HepG2 (cell line): ENCODE data around the gene SDR42E2. TPM values are rescaled to one million over a fixed set of nuclear protein-coding genes. Genes with fewer than 3 reads are reported as not detected.

Source experiments
- AGO1 ChIP-seq: fragments of 200-400 bp; formaldehyde crosslinking; IDR thresholded peaks from 2 replicates; pipeline ENCODE4 v1.6.1; 2017; ENCODE audit warnings: mild to moderate bottlenecking, low read depth, low read length, moderate library complexity; ENCODE audit not compliant: poor library complexity, severe bottlenecking
- CBX2 ChIP-seq, 2 experiments: fragments of 200-600 bp in 1 of 2; sonication (generic); formaldehyde crosslinking in 1 of 2; IDR thresholded peaks; 2 replicates each; pipeline versions ENCODE4 v1.7.0 to v1.8.1; 2018 to 2022; ENCODE audit warnings: low read depth in 2 of 2, low read length in 1 of 2, mild to moderate bottlenecking in 1 of 2, missing genetic modification reagents in 1 of 2
- ELF3 ChIP-seq: IDR thresholded peaks from 2 replicates; pipeline ENCODE4 v1.6.1; 2016; ENCODE audit warnings: missing genetic modification reagents, missing compliant biosample characterization
- HES4 ChIP-seq: sonication (generic); formaldehyde crosslinking; IDR thresholded peaks from 2 replicates; pipeline ENCODE4 v1.9.0; 2021; ENCODE audit warnings: mild to moderate bottlenecking, missing genetic modification reagents, borderline replicate concordance
- MIXL1 ChIP-seq: IDR thresholded peaks from 2 replicates; pipeline ENCODE4 v1.6.1; 2016
- RFXAP ChIP-seq: sonication (generic); formaldehyde crosslinking; IDR thresholded peaks from 2 replicates; pipeline ENCODE4 v1.4.0; 2020; ENCODE audit warnings: missing genetic modification reagents, borderline replicate concordance
- SAFB2 ChIP-seq: sonication (generic); formaldehyde crosslinking; IDR thresholded peaks from 2 replicates; pipeline ENCODE4 v1.5.1; 2020; ENCODE audit warnings: missing genetic modification reagents, low read depth, mild to moderate bottlenecking, borderline replicate concordance
- SMAD9 ChIP-seq: sonication (generic); formaldehyde crosslinking; IDR thresholded peaks from 2 replicates; pipeline ENCODE4 v1.5.1; 2020; ENCODE audit warnings: mild to moderate bottlenecking, missing genetic modification reagents
- WIZ ChIP-seq: sonication (generic); formaldehyde crosslinking; IDR thresholded peaks from 2 replicates; pipeline ENCODE4 v1.5.1; 2020; ENCODE audit warnings: mild to moderate bottlenecking, missing genetic modification reagents
- ZBTB8A ChIP-seq: sonication (generic); formaldehyde crosslinking; IDR thresholded peaks from 2 replicates; pipeline ENCODE4 v1.4.0; 2020; ENCODE audit warnings: mild to moderate bottlenecking, low read depth, missing genetic modification reagents, borderline replicate concordance
- ZNF331 ChIP-seq: sonication (generic); formaldehyde crosslinking; IDR thresholded peaks from 2 replicates; pipeline ENCODE4 v1.4.0; 2020; ENCODE audit warnings: missing genetic modification reagents
- ZNF451 ChIP-seq: sonication (generic); formaldehyde crosslinking; IDR thresholded peaks from 2 replicates; pipeline ENCODE4 v1.5.0; 2020; ENCODE audit warnings: mild to moderate bottlenecking, missing genetic modification reagents
- ZNF629 ChIP-seq: sonication (generic); formaldehyde crosslinking; conservative IDR thresholded peaks from 2 replicates; pipeline ENCODE4 v1.5.0; 2020; ENCODE audit warnings: missing genetic modification reagents
- ZNF75D ChIP-seq: sonication (generic); formaldehyde crosslinking; IDR thresholded peaks from 2 replicates; pipeline ENCODE4 v1.8.1; 2023; ENCODE audit warnings: missing genetic modification reagents, mild to moderate bottlenecking, borderline replicate concordance
- polyA plus RNA-seq, 8 experiments: library from polyadenylated mRNA; depleted of rRNA in 3 of 8; stranded (reverse) in 7 of 8; unstranded in 1 of 8; fragments of >200 nt; fragmentation: Illumina TruSeq in 4 of 8; extraction: Trizol in 4 of 8; gene quantifications; 2 replicates each; pipeline versions ENCODE4 v1.2.1 to v1.2.3, GENCODE V29; 2011 to 2016; ENCODE audit warnings: low read depth in 4 of 8, missing spikeins in 1 of 8, mixed read lengths in 1 of 8; ENCODE audit not compliant: insufficient read depth in 1 of 8
- total RNA-seq, 5 experiments: library from RNA; depleted of rRNA; stranded (reverse); fragments of >200 nt; fragmentation: Illumina TruSeq; extraction: Trizol; gene quantifications; 2 replicates each; pipeline ENCODE4 v1.2.3, GENCODE V29; 2016; ENCODE audit warnings: low read depth in 1 of 5
- TF ChIP-seq, protein P1 (sequence below): sonication (generic); formaldehyde crosslinking; IDR thresholded peaks from 2 replicates; pipeline ENCODE4 v1.4.0; 2020; ENCODE audit warnings: missing genetic modification reagents
- TF ChIP-seq, protein P2 (sequence below): sonication (generic); formaldehyde crosslinking; IDR thresholded peaks from 2 replicates; pipeline ENCODE4 v1.4.0; 2020; ENCODE audit warnings: mild to moderate bottlenecking, missing genetic modification reagents
- TF ChIP-seq, protein P3 (sequence below): sonication (generic); formaldehyde crosslinking; IDR thresholded peaks from 2 replicates; pipeline ENCODE4 v1.5.0; 2020; ENCODE audit warnings: mild to moderate bottlenecking, missing genetic modification reagents
- TF ChIP-seq, protein P4 (sequence below): sonication (generic); formaldehyde crosslinking; IDR thresholded peaks from 2 replicates; pipeline ENCODE4 v1.5.0; 2020; ENCODE audit warnings: mild to moderate bottlenecking, missing genetic modification reagents
- TF ChIP-seq, protein P5 (sequence below): sonication (generic); formaldehyde crosslinking; IDR thresholded peaks from 2 replicates; pipeline ENCODE4 v1.4.0; 2020; ENCODE audit warnings: missing genetic modification reagents; ENCODE audit errors: not compliant biosample characterization

The SDR42E2 gene
- total and polyA plus RNA-seq, 2 of the 13 experiments (the other 11 are each of a cell fraction or from before 2014, with no cell fraction given), result 0.05 to 0.11 TPM

DNA sequence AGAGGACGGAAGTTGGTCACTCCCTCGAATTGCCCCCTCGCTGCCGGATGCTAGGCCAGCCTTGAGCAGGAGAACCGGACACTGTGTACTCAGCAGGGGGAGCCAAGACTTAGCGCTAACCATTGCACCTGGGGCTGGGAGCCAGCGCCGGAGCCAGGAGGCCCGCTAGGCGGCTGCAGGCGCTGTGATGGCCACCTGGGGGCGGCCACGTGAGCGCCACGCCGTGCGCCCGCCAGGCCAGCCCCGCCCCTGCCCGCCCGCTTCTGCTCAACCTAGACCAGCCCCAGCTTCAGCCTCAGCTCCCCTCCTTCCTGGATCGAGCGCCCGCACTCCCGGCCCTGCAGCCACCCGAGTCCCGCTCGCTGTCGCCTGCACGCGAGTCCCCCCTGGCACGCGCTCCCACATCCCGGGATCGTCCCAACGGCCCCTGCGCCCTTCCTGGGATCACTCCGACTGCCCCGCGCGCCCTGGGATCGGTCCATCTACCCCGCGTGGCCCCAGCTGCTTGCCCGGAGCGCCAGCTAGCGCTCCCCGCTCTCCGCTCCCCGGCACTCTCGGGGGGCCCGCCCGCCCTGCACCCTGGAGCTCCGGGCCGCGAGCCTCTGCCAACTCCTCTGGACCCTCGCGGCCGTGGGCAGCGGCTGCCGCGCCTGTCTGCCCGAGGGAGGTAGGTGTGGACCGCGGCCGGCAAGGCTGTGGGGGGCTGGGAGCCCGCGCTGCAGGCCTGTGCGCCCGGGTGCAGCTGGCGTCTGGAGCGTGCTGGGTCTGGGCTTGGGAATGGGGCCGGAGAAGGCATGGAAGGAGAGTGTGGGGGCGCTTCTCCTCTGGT is 43.9 kb downstream of the SDR42E2 start, which contains the start of gene EEF2K (continued):
- TF ChIP-seq, protein P1, sequence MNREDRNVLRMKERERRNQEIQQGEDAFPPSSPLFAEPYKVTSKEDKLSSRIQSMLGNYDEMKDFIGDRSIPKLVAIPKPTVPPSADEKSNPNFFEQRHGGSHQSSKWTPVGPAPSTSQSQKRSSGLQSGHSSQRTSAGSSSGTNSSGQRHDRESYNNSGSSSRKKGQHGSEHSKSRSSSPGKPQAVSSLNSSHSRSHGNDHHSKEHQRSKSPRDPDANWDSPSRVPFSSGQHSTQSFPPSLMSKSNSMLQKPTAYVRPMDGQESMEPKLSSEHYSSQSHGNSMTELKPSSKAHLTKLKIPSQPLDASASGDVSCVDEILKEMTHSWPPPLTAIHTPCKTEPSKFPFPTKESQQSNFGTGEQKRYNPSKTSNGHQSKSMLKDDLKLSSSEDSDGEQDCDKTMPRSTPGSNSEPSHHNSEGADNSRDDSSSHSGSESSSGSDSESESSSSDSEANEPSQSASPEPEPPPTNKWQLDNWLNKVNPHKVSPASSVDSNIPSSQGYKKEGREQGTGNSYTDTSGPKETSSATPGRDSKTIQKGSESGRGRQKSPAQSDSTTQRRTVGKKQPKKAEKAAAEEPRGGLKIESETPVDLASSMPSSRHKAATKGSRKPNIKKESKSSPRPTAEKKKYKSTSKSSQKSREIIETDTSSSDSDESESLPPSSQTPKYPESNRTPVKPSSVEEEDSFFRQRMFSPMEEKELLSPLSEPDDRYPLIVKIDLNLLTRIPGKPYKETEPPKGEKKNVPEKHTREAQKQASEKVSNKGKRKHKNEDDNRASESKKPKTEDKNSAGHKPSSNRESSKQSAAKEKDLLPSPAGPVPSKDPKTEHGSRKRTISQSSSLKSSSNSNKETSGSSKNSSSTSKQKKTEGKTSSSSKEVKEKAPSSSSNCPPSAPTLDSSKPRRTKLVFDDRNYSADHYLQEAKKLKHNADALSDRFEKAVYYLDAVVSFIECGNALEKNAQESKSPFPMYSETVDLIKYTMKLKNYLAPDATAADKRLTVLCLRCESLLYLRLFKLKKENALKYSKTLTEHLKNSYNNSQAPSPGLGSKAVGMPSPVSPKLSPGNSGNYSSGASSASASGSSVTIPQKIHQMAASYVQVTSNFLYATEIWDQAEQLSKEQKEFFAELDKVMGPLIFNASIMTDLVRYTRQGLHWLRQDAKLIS (CRISPR knock-in tag), result 0 out of 2 replicates have a peak, but pooled peaks have one; percentile 69
- TF ChIP-seq SMAD9 (CRISPR knock-in tag) (no peak; the same call in none of the 2 replicates), ZNF629 (CRISPR knock-in tag) (peak; percentile 67), WIZ (CRISPR knock-in tag) (no peak; the same call in 1 of the 2 replicates), AGO1 (peak; percentile 78), ZNF451 (CRISPR knock-in tag) (peak; percentile 98), ZNF75D (no peak), SAFB2 (CRISPR knock-in tag) (peak; percentile 99), ELF3 (CRISPR knock-in tag) (peak; percentile 97), MIXL1 (CRISPR knock-in tag) (peak; percentile 79; the same call in 1 of the 2 replicates), HES4 (peak; percentile 99), RFXAP (CRISPR knock-in tag) (peak; percentile 97), ZBTB8A (CRISPR knock-in tag) (peak; percentile 71; the same call in 1 of the 2 replicates), CBX2 (IDR thresholded peaks at IDR 0.05; ENCODE audit: low read depth, low read length) (no peak), CBX2 (CRISPR knock-in tag; IDR thresholded peaks at IDR 0.05; ENCODE audit: low read depth) (peak; percentile 60), ZNF331 (CRISPR knock-in tag) (peak; percentile 99)
- TF ChIP-seq, protein P2, sequence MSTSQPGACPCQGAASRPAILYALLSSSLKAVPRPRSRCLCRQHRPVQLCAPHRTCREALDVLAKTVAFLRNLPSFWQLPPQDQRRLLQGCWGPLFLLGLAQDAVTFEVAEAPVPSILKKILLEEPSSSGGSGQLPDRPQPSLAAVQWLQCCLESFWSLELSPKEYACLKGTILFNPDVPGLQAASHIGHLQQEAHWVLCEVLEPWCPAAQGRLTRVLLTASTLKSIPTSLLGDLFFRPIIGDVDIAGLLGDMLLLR (CRISPR knock-in tag), result peak; percentile 92
- TF ChIP-seq, protein P3, sequence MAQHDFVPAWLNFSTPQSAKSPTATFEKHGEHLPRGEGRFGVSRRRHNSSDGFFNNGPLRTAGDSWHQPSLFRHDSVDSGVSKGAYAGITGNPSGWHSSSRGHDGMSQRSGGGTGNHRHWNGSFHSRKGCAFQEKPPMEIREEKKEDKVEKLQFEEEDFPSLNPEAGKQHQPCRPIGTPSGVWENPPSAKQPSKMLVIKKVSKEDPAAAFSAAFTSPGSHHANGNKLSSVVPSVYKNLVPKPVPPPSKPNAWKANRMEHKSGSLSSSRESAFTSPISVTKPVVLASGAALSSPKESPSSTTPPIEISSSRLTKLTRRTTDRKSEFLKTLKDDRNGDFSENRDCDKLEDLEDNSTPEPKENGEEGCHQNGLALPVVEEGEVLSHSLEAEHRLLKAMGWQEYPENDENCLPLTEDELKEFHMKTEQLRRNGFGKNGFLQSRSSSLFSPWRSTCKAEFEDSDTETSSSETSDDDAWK (CRISPR knock-in tag), result no peak
- TF ChIP-seq, protein P4, sequence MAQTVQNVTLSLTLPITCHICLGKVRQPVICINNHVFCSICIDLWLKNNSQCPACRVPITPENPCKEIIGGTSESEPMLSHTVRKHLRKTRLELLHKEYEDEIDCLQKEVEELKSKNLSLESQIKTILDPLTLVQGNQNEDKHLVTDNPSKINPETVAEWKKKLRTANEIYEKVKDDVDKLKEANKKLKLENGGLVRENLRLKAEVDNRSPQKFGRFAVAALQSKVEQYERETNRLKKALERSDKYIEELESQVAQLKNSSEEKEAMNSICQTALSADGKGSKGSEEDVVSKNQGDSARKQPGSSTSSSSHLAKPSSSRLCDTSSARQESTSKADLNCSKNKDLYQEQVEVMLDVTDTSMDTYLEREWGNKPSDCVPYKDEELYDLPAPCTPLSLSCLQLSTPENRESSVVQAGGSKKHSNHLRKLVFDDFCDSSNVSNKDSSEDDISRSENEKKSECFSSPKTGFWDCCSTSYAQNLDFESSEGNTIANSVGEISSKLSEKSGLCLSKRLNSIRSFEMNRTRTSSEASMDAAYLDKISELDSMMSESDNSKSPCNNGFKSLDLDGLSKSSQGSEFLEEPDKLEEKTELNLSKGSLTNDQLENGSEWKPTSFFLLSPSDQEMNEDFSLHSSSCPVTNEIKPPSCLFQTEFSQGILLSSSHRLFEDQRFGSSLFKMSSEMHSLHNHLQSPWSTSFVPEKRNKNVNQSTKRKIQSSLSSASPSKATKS (CRISPR knock-in tag), result no peak; the same call in 1 of the 2 replicates
- TF ChIP-seq, protein P5, sequence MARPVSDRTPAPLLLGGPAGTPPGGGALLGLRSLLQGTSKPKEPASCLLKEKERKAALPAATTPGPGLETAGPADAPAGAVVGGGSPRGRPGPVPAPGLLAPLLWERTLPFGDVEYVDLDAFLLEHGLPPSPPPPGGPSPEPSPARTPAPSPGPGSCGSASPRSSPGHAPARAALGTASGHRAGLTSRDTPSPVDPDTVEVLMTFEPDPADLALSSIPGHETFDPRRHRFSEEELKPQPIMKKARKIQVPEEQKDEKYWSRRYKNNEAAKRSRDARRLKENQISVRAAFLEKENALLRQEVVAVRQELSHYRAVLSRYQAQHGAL, result no peak
